NCI-H187 treated with DMSO at 0.1 percent for 48 hours (cell line): Measurements from ENCODE around the gene FYCO1.
"Not testable (repeated sequence)": the region's sequence is repeated elsewhere in the genome, so short reads cannot be mapped to it uniquely, and the experiment has no call there.

Experiments
- DNase-seq: peaks from one replicate; lab custom pipeline; 2025; lab: John Stamatoyannopoulos, UW

The FYCO1 gene

GRCh38 chr3:46010519-46011113 is 15.0 kb upstream of the FYCO1 start:
- DNase-seq, result no peak

DNA sequence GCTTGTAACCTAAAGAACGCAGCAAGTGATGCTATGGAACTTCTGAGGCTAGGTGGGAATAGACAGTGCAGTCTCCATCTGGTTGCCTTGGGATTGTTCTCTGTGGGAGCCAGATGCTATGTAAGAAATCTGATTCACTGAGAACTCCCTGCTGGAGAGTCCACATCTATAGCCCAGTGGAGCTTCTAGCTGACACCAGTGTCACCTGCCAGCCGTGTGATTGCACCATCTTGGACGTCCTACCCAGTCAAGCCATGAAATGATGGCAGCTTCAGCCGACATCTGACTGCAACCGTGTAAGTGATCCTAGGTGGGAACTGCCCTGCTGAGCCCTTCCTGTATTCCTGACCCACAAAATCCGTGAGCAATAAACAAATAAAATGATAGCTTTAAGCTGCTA is 12.4 kb upstream of the FYCO1 start:
- DNase-seq, result no peak

- DNase-seq, result no peak
These were observed 11.7 kb upstream of the FYCO1 start for GRCh38 chr3:46007280-46007679.

GRCh38 chr3:46006238-46007032 is 10.8 kb upstream of the FYCO1 start:
- no peak for DNase-seq

DNA sequence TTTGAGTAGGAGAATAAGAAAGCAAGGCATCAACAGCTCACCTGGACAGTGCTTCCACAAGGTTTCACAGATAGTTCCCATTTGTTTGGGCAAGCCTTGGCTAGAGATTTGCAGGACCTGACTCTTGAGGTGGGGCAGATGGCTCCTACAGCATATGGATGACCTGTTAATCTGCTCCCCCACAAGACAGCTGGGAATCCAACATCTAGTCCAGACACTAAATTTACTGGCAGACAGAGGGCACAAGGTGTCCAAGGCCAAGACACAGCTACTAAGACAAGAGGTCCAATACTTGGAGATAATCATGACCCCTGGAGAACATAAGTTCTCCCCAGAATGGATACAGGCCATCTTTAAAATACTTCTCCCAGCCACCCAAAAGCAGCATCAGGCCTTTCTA is 8.1 kb upstream of the FYCO1 start:
- DNase-seq, result not testable (repeated sequence)

- no peak for DNase-seq
These were observed 5.6 kb upstream of the FYCO1 start for GRCh38 chr3:46001178-46001577.

DNA sequence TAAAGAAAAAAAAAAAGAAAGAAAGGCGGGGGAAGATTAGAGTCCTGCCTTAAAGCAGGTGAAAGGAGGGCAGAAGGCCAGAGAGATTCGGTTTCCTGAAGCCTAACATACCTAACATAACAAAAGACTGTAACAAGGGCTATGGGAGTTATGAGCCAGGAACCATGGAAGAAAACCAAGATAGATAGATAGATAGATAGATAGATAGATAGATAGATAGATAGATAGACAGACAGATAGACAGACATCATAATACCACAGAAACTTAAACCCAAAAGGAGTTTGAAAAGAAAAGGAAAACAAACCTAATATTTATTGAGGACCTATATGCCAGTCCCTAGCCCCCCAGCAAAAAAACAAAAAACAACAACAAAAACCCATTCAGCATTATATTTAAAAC is 2.3 kb upstream of the FYCO1 start:
- DNase-seq, result no peak

GRCh38 chr3:45997499-45997898 is 1.9 kb upstream of the FYCO1 start:
- DNase-seq, result not testable (repeated sequence)

DNA sequence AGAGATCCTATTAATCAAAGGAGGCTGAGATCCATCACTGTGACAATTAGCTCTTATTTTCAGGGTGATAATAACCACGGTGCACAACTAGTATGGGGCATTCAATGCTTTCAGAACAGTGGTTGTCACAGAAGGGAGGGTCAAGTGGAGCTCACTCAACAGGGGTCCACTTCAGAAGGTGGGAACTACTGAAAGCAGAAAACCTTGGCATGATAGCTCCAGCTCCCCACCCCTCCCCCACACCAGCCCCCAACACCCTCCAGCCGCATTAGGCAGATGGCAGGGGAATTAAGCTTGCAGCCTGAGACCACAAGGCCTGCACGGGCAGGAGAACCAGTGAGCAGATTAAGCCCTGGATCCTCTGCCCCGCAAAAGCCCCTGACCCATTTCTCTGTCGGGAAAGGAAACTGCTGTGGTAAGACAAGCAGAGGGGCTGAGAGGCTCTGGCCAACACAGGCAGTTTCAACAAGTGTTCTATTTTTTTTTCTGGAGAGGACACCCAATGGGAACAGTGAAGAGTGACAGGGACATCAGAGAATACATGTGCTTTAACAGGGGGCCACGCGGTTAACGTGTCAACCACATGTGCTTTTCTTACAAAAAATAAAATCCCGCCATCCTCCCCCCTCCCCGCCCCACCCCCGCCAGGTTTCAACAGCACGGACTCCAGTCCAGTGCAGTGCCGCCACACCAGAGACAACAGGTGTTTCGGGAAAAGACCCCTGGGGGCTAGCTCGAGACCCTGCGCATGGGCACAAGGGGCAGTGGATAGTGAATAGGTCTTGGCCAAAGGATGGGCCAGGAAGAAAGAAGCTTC is 997 bp downstream of the FYCO1 start:
- DNase-seq, result no peak

DNA sequence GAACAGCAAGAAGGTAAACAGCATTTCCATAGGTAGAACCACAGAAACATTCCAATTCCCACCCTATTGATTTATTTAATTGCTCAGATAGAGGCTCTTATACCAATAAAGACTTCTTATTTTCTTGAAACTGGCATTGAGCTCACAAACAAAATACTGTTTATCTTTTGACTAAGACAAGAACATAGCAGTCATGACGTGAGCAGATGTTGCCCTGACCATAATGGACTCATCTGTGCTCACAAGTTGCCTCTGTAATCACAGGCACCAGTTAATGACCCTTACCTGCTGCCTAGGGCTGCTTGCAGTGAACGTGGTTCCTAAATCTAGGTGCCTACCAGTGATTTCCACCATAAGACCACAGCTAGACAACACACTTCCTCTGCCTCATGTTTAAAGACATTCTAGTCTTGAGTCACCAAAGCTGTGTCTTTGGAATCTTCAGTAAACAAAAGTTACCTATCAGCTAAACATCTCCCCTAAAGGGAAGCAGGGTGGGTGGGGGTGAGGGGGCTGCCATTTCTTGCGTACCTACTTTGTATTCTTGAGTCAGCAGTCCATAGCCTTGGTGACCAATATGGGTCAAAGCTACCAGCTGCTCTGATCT is 2.1 kb downstream of the FYCO1 start:
- no peak for DNase-seq

DNA sequence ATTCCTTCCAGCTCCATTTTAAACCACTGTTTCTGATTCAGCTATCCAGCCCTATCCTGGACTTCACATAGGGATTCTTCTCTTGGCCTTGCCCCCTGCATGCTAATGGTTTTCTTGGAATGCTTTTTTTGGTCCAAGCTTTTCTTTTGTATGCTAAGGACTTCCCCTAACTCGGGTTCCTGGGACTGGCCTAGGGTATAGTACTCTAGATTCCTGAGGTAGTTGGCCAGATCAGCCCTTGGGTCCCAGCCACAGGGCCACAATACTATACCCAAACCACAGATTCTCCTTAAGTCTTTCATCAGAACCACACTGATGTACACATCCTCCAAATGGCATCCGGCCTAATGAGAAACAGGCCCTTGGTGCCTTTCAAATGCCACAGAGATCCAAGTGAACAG is 2.8 kb downstream of the FYCO1 start:
- no peak for DNase-seq

GRCh38 chr3:45992133-45992729 is 3.4 kb downstream of the FYCO1 start:
- DNase-seq, result no peak

GRCh38 chr3:45991341-45991740 is 4.3 kb downstream of the FYCO1 start:
- no peak for DNase-seq

- DNase-seq, result no peak
These were observed 5.4 kb downstream of the FYCO1 start for GRCh38 chr3:45990181-45990580.

- no peak for DNase-seq
These were observed 6.8 kb downstream of the FYCO1 start for GRCh38 chr3:45988804-45989203.

- DNase-seq, result no peak
These were observed 7.3 kb downstream of the FYCO1 start for GRCh38 chr3:45988362-45988761.

- DNase-seq, result no peak
These were observed 8.0 kb downstream of the FYCO1 start for GRCh38 chr3:45987368-45988291.

DNA sequence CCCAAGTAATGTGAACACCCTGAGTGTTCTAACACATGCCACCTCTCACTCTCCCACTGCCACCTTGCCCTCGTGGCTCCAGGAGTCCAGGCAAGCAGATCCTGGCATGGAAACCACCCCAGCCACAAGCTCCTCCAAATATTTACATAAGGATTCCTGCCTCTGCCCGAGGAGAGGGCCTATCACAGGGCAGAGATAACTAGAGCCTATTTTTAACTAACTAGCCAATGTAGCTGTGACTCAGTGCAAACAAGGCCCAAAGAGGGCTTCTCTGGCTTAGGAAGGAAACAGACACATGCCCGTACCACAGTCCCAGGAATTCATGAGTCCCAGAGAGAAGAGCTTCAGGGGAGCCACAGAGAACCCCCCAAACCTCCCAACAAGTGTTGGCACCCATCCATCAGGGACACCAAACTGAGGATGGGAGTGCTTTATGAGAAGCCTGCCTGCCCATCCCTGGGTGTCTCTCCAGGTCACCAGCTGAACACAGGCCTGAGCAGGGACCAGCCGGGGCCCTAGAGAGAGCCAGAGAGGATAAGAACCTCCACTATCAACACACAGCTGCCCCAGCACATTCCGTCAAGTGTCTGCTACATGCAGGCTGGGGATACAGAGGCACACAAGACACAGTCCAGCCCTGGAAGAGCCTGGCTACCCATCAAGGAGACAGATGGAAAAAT is 9.2 kb downstream of the FYCO1 start:
- DNase-seq, result no peak

DNA sequence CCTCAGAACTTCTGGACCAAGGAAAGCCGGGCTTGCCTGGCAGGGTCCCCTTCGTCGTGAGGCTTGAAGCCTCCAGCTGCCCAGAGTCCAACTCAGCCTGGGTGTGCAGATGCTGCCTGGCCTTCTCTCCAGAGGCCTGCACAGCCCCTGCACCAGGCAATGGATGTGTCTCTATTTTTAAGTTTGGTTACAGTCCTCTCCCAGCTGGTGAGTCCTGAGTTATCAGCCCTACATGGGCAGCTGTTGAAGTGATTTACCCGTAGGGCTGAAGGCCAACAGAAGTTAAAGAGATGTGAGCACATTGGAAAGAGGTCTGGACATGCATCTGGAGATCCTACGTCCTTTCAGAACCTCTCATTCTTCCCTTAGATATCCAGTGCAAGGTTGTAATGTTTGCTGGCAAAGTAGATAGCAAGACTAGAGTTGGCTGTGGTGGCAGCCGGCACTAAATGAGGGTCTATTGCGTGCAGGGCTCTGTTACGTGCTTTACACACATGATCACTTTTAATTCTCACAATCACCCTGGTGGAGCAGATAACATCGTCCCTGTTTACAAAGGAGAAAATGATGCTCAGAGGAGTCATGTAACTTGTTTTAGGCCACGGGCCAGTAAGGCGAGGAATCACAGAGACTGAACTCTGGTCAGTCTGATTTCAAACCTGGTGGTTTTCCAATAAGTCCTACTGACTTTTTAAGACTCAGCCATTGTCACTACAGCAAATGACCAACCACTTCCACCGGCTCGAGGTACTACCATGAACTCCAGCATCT is 9.9 kb downstream of the FYCO1 start:
- DNase-seq, result no peak
